Neuronal stem cell (in vitro differentiated cells): ENCODE measurements around the gene ISG20.

ENCODE experiments used
- DNase-seq: peaks from one replicate; pipeline ENCODE4 v3.0.0-alpha.2; 2013; ENCODE audit warnings: low spot score
- H2AFZ ChIP-seq: one replicate; pipeline ENCODE4 v1.6.1; 2013; ENCODE audit warnings: mild to moderate bottlenecking, low read length, inconsistent platforms
- H2AK5ac ChIP-seq: 2 replicates; pipeline ENCODE4 v1.6.1; 2013; ENCODE audit warnings: low read depth, mild to moderate bottlenecking, inconsistent platforms, low read length, moderate library complexity, mixed read lengths
- H2BK120ac ChIP-seq: 2 replicates; pipeline ENCODE4 v1.6.1; 2013; ENCODE audit warnings: low read depth, mild to moderate bottlenecking, inconsistent platforms, low read length, moderate library complexity, mixed read lengths
- H2BK12ac ChIP-seq: one replicate; pipeline ENCODE4 v1.6.1; 2013; ENCODE audit warnings: low read length, inconsistent platforms
- H2BK15ac ChIP-seq: 2 replicates; pipeline ENCODE4 v1.6.1; 2013; ENCODE audit warnings: mild to moderate bottlenecking, low read length, inconsistent platforms, mixed read lengths
- H2BK5ac ChIP-seq: one replicate; pipeline ENCODE4 v1.6.1; 2013; ENCODE audit warnings: inconsistent platforms, mild to moderate bottlenecking, low read length, moderate library complexity
- H3K14ac ChIP-seq: one replicate; pipeline ENCODE4 v1.6.1; 2013; ENCODE audit warnings: low read length, inconsistent platforms
- H3K18ac ChIP-seq: 2 replicates; pipeline ENCODE4 v1.6.1; 2013; ENCODE audit warnings: low read length, inconsistent platforms
- H3K23ac ChIP-seq: 2 replicates; pipeline ENCODE4 v1.6.1; 2013; ENCODE audit warnings: low read depth, mild to moderate bottlenecking, mixed read lengths, low read length, inconsistent platforms; ENCODE audit not compliant: poor library complexity
- H3K27ac ChIP-seq: replicated peaks from 3 replicates; pipeline ENCODE4 v1.5.1; 2013; ENCODE audit warnings: low read length, inconsistent platforms
- H3K27me3 ChIP-seq, 3 experiments: 2 replicates each; pipeline ENCODE4 v1.6.1; 2013; ENCODE audit warnings: low read length in 3 of 3, mild to moderate bottlenecking in 2 of 3, inconsistent platforms in 1 of 3, low read depth in 1 of 3, mixed read lengths in 1 of 3, moderate library complexity in 1 of 3; ENCODE audit not compliant: control insufficient read depth in 3 of 3, insufficient read depth in 3 of 3
- H3K36me3 ChIP-seq, 2 donors: replicated peaks in 1 of 2; 2 replicates each; pipeline ENCODE4 v1.6.1; 2013; ENCODE audit warnings: low read length in 2 of 2; ENCODE audit not compliant: control insufficient read depth in 2 of 2, insufficient read depth in 2 of 2
- H3K4ac ChIP-seq: 2 replicates; pipeline ENCODE4 v1.6.1; 2013; ENCODE audit warnings: inconsistent platforms, mild to moderate bottlenecking, low read length, moderate library complexity
- H3K4me1 ChIP-seq, 2 donors: 1 replicate in 1 of 2; 2 replicates in 1 of 2; pipeline ENCODE4 v1.6.1; 2013; ENCODE audit warnings: low read length in 2 of 2, low read depth in 1 of 2; ENCODE audit not compliant: control insufficient read depth in 2 of 2, insufficient read depth in 1 of 2
- H3K4me2 ChIP-seq: one replicate; pipeline ENCODE4 v1.6.1; 2013; ENCODE audit warnings: mild to moderate bottlenecking, low read length, inconsistent platforms; ENCODE audit not compliant: insufficient read depth, poor library complexity, severe bottlenecking
- H3K4me3 ChIP-seq, 2 donors: 2 replicates each; pipeline ENCODE4 v1.5.1; 2013; ENCODE audit warnings: low read length in 2 of 2, mild to moderate bottlenecking in 2 of 2, inconsistent platforms in 1 of 2, moderate library complexity in 1 of 2
- H3K79me1 ChIP-seq: one replicate; pipeline ENCODE4 v1.6.1; 2013; ENCODE audit warnings: low read depth, mild to moderate bottlenecking, inconsistent platforms, low read length, moderate library complexity
- H3K9ac ChIP-seq: one replicate; pipeline ENCODE4 v1.6.1; 2013; ENCODE audit warnings: mild to moderate bottlenecking, low read depth, low read length, inconsistent platforms; ENCODE audit not compliant: poor library complexity
- H3K9me3 ChIP-seq, 2 donors: replicated peaks in 1 of 2; 2 replicates each; pipeline versions ENCODE3 to v1.6.1; 2013; ENCODE audit warnings: low read length in 2 of 2, mild to moderate bottlenecking in 2 of 2, inconsistent platforms in 1 of 2, low read depth in 1 of 2, mixed read lengths in 1 of 2, moderate library complexity in 1 of 2; ENCODE audit not compliant: control insufficient read depth in 2 of 2, insufficient read depth in 1 of 2
- H4K8ac ChIP-seq: one replicate; pipeline ENCODE4 v1.6.1; 2013; ENCODE audit warnings: low read depth, mild to moderate bottlenecking, inconsistent platforms, low read length, moderate library complexity
- H4K91ac ChIP-seq: one replicate; pipeline ENCODE4 v1.6.1; 2013; ENCODE audit warnings: low read length, low read depth, mild to moderate bottlenecking, inconsistent platforms; ENCODE audit not compliant: poor library complexity
- WGBS, 2 donors: extraction: QIAGEN DNeasy Blood & Tissue Kit; methylation state at CpG; one replicate each; pipeline ENCODE4 v1.1.7; 2013; ENCODE audit warnings: missing lambda C conversion rate in 2 of 2, mixed read lengths in 1 of 2; ENCODE audit not compliant: insufficient read length in 2 of 2, insufficient replicate concordance in 1 of 2; ENCODE audit errors: extremely low coverage in 2 of 2; 5-methylcytosine and 5-hydroxymethylcytosine counted together

Gene ISG20

DNA sequence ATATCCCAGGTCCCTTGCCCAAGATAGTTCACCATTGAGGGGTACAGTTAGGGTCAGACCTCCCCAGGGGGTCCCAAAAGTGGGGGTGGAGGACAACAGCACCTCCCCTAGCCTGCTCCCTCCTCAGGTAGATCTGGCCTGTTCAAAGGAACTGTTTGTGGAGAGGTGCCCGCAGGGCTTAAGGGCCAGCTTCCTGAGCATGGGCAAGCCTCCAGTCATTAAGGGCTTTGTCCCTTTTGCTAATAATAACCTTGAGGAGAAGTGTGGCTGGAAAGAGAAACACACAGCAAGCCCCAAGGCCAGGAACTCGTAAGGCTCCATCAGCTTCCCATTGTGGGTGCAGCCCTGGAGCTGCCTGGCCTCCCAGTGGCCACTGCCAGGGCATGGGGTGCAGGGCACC is 47.4 kb downstream of the ISG20 start:
- Histone ChIP-seq H3K27me3 (peaks cover 0 to 6% (median 0%) of the 10 kb centered on the region in 3 experiments), H2AK5ac (peak overlapping the region; percentile 54), H4K8ac (no peak overlapping the region), H4K91ac (no peak overlapping the region), H3K4me3 (no peak overlapping the region), H2BK120ac (no peak overlapping the region), H3K9me3 (peaks cover 0 to 3% of the 10 kb centered on the region in 2 donors), H3K79me1 (no peaks in the 10 kb centered on the region), H3K4ac (no peak overlapping the region), H3K23ac (no peak overlapping the region), H2BK12ac (no peak overlapping the region), H3K27ac (no peak overlapping the region), H3K9ac (peak overlapping the region; percentile 27), H2BK15ac (no peak overlapping the region), H2BK5ac (no peak overlapping the region), H2AFZ (no peak overlapping the region), H3K4me2 (no peak overlapping the region), H3K18ac (no peak overlapping the region), H3K14ac (no peak overlapping the region), H3K36me3 (no peaks in the 10 kb centered on the region), H3K4me1 (no peaks in the 10 kb centered on the region)
- WGBS, 2 donors = no CpG with 5 or more reads among the region's 2 CpGs
- no peak for DNase-seq

GRCh38 chr15:88688394-88688933 is 49.6 kb downstream of the ISG20 start:
- H2BK12ac ChIP-seq = no peak overlapping the region
- no peak overlapping the region for H3K27ac ChIP-seq
- no peaks in the 10 kb centered on the region for H3K36me3 ChIP-seq
- H2BK5ac ChIP-seq = no peak overlapping the region
- H3K79me1 ChIP-seq = no peaks in the 10 kb centered on the region
- no CpG with 5 or more reads among the region's 8 CpGs for WGBS, 2 donors
- H2BK120ac ChIP-seq = no peak overlapping the region
- no peak overlapping the region for H2AFZ ChIP-seq
- H3K9ac ChIP-seq = no peak overlapping the region
- H2AK5ac ChIP-seq = no peak overlapping the region
- H3K9me3 ChIP-seq = peaks cover 0 to 3% of the 10 kb centered on the region in 2 donors
- no peak for DNase-seq
- no peak overlapping the region for H4K8ac ChIP-seq
- H4K91ac ChIP-seq = no peak overlapping the region
- no peak overlapping the region for H3K4me2 ChIP-seq
- H3K14ac ChIP-seq = no peak overlapping the region
- peaks cover 0 to 6% (median 0%) of the 10 kb centered on the region in 3 experiments for H3K27me3 ChIP-seq
- no peaks in the 10 kb centered on the region for H3K4me1 ChIP-seq
- H3K4me3 ChIP-seq = no peak overlapping the region
- no peak overlapping the region for H2BK15ac ChIP-seq
- H3K18ac ChIP-seq = no peak overlapping the region
- H3K4ac ChIP-seq = no peak overlapping the region
- no peak overlapping the region for H3K23ac ChIP-seq

DNA sequence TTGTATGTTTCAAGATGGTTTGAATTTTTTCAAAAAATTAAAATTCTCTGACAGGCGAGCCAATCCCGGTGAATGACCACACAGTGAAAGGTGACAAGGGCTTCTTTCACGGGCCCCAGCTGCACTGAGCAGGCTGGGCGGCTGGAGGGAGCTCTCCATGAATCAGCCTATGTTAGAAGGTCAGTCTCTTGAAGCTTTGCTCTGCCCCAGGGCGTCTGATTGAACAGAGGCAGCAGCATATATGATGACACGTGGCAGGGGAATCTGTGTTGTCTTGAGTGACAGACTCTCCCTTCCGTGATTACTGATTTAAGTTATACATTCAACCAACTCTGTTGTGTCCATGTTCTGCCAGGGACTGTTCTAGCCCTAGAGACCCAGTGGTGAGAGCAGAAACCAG is 51.5 kb downstream of the ISG20 start:
- H3K14ac ChIP-seq = no peak overlapping the region
- no peaks in the 10 kb centered on the region for H3K36me3 ChIP-seq
- H3K9me3 ChIP-seq = peaks cover 0 to 3% of the 10 kb centered on the region in 2 donors
- no peaks in the 10 kb centered on the region for H3K79me1 ChIP-seq
- WGBS, 2 donors = no CpG with 5 or more reads among the region's 7 CpGs
- no peak overlapping the region for H3K4me2 ChIP-seq
- no peak overlapping the region for H4K91ac ChIP-seq
- no peak overlapping the region for H2AK5ac ChIP-seq
- H2BK5ac ChIP-seq = no peak overlapping the region
- DNase-seq = no peak
- H3K27me3 ChIP-seq = no peaks in the 10 kb centered on the region
- no peak overlapping the region for H4K8ac ChIP-seq
- H3K27ac ChIP-seq = no peak overlapping the region
- H3K18ac ChIP-seq = no peak overlapping the region
- no peak overlapping the region for H3K4ac ChIP-seq
- H3K4me1 ChIP-seq = no peaks in the 10 kb centered on the region
- no peak overlapping the region for H2BK12ac ChIP-seq
- no peak overlapping the region for H2BK120ac ChIP-seq
- H3K9ac ChIP-seq = no peak overlapping the region
- no peak overlapping the region for H3K4me3 ChIP-seq
- no peak overlapping the region for H2BK15ac ChIP-seq
- H3K23ac ChIP-seq = no peak overlapping the region
- H2AFZ ChIP-seq = no peak overlapping the region

DNA sequence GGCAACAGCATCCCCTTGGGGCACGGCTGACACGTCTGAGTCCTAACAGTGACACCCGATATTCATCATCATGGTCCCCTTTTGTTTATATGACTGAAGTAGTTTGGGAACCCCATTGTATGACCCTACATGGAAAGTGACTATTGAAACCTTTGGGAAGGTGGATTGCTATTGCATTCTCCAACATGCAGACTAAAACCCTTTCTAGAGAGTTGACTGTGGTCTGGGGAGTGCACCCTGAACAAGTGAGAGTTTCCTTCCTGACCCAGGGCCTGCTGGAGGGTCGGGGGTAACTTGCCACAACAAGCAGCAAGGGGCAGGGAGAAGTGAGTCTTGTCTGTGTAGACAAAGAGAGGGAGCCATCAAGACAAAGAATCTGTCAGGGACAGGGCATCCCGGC is 54.4 kb downstream of the ISG20 start:
- Histone ChIP-seq H2BK5ac (no peak overlapping the region), H3K4me1 (no peaks in the 10 kb centered on the region), H3K36me3 (no peaks in the 10 kb centered on the region), H3K23ac (no peak overlapping the region), H3K14ac (no peak overlapping the region), H2BK120ac (no peak overlapping the region), H4K91ac (no peak overlapping the region), H3K4me2 (no peak overlapping the region), H3K9ac (no peak overlapping the region), H2BK15ac (no peak overlapping the region), H3K4ac (no peak overlapping the region), H2AFZ (no peak overlapping the region), H3K27me3 (peaks cover 0 to 8% (median 0%) of the 10 kb centered on the region in 3 experiments), H3K79me1 (no peaks in the 10 kb centered on the region), H3K27ac (no peak overlapping the region), H3K4me3 (no peak overlapping the region), H3K18ac (no peak overlapping the region), H2AK5ac (no peak overlapping the region), H2BK12ac (no peak overlapping the region), H4K8ac (no peak overlapping the region), H3K9me3 (peaks cover 0 to 3% of the 10 kb centered on the region in 2 donors)
- no peak for DNase-seq
- no CpG with 5 or more reads among the region's 5 CpGs for WGBS, 2 donors
